HG02870 (cell line): ENCODE measurements around the gene HOXA9.

Experiments
- ATAC-seq: cut with Tn5 transposase; IDR thresholded peaks from one replicate; pipeline ENCODE4 v1.9.1; 2021; ENCODE audit warnings: mild to moderate bottlenecking, moderate library complexity; ENCODE audit not compliant: unreplicated experiment

The HOXA9 gene

DNA sequence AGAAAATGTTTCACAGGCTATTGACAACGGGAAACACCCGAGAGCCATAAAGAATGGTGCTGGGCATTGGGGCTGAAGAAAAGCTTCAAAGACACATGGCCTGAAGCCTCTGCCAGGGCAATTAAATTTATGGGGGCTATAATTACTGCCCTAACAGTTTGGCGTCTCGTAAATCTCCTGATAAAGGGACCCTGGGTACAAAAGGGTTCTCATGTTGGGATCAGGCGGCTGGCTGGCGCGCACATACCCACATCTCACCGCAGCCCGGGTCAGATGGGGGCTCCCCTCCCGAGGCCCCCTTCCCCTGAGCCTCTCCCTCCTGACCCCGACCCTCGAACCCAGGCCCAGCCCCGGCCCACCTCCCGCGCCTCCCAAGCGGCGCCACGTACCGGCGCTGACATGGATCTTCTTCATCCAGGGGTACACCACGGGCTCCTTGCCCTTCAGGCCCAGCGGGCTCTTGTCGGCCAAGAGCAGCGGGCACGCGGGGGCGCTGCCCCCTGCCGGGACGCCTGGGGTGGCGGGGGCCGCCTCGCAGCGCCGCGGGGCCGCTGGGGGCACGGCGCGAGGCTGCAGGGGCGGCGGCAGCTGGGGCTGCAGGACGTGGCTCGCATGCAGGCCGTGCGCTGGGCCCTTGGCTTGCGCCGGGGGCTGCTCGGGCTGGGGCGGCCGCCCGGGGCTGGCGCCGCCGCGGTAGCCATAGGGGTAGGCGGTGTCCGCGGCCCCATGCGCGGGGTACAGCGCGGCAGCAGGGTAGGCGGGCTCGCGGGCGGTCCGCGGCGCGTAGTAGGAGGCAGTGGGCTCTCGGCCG is 35.4 kb downstream of the HOXA9 start:
- ATAC-seq, result no peak

- ATAC-seq, result no peak
These were observed 36.3 kb downstream of the HOXA9 start for GRCh38 chr7:27128776-27129728.

- ATAC-seq, result no peak
These were observed 37.3 kb downstream of the HOXA9 start for GRCh38 chr7:27128034-27128433.

DNA sequence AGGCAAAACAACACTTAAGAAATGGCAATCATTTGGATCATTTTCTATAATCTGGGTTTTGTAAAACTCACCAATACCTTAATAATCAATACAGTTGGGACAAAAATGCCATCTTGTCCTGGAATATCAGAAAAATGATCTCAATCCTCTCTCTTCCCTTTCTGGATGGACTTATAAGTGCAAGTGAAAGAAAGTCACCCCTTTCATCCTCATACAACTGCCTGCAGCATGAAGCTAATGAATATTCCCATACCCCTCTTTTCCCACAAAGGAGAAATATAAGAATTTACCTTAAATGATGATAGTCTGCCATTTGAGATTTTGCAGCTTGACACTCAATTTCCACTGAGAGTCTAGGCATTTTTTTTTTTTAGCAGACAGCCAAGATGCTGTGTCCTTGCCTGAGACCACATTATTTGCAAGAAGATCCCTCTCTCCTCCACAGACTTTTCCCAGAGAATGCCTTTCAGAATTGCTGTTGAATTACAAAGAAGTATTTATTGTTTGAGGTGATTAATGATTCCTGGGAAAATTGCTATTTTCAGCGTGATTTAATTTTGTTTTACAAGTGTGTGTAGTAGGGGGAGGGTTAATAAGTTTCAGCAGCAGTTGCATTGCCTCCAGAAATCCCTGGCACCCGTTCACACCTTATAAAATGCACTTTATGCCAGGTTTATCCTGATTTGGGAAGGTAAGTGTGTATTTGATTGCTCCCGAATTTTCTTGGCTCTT is 38.6 kb downstream of the HOXA9 start:
- no peak for ATAC-seq

DNA sequence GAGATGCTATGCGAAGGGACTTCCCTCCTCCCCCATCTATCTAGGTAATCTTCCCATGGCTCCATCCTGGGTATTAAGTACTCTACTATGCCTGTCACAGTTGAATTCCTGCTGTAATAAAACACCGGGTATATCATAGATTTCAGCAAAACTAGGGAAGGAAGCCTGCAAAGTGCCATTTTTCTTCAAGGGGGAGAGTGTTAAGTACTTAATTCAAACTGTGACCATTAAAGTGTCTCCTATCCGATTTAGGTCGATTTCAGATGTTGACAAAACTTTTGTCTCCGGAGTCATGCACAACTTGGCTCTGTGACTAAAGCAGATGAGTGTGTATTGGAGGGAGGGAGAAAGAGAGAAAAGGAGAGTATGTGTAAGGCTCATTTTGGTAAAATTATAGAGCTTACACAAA is 39.3 kb downstream of the HOXA9 start:
- ATAC-seq, result no peak

DNA sequence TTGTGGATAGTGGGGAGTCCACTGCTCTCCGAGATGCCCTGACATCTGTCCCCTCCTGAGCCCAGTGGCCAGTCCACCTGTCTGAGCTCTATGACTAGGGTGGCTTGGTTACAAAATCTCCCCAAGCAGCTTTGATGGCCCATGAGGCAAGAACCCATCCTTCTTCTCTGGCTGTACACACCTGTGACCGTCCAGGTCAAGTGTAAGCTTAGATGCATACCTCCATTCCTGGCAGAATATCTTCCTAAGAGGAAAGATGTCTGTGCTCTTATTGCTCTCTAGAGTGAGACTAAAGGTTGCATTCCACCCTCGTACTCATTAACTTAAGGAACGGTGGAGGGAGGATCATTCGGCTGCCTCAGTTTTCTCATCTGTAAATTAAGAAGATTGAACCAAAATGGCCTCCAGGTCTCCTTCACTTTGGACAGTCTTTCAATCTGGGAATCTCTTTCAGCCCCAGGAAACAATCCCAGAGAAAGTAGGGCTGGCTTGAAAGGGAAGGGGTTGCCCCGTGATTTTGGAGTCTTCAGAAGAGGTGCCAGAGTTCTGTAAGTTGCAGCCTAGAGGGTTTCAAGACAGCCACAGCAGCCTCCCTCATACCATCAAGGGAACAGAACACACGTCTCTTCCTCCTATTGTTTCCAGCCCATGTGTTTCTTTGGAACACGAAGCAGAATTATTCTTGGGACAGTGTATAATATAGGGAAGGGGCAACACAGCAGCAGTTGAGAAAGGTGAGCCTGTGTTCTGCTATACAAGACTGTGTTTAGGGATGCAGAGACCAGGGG is 40.2 kb downstream of the HOXA9 start:
- no peak for ATAC-seq

DNA sequence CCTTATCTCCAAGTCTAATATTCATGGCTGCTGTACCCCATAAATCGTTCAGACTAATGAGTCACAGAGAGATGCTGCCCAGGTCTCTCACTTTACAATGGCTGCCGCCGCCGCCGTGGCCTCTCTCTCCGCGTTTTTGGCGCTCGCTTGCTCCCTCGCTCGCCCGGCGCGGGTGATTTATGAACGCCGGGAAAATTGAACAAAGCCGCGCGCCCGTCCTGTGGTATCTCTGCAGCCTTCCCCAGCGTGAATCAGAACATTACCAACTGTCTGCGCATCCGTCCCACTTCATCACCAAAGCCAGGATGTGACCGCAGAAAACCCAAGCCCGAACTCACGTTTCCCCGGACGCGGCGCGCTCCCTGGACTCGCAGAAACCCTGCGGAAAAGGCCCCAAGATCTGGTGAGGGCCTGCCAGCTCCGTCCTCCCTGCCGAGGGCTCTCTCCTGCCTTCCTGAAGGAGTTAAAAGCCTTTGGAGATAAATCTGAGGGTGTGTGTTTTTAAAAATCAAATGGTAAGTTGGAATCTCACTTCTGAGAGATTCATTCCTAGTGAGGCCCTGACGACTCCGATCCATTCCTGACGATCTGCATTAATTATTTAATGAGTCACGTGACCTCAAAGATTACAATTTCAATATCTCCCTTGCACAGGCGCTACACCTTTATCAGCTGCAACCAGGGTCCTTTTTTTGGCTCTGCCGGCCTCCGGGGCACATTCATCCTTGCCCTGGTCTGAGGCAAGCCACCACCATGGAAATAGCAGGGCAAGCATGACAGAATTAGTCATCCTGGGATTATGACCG is 41.0 kb downstream of the HOXA9 start:
- ATAC-seq, result no peak

DNA sequence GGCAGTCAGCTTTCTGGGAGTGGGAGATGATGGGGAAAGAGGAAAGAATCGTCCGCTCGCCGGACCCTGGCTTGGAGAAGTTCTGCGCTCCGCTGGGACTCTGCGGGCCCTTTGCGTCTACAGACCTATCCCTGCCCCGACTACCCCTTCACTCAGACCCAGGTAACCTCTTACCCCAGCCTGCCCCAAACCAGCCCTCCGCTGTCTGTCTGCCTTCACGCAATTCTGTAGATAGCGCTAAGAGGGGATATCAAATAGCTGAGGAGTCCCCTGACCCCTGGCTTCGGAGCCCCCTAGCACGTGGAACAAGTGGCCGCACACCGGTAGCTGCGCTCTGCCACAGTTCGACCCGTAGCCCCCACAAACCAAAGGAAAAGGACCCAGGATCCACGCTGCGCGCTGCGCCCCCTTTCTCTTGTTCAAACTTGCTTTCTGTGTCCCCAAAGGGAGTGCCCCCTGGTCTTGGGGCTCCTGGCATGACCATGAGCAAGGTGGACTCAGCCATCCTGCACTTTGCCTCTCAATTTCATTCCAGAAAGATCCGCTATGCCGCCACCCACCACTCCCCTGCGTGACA is 41.8 kb downstream of the HOXA9 start:
- ATAC-seq, result no peak

DNA sequence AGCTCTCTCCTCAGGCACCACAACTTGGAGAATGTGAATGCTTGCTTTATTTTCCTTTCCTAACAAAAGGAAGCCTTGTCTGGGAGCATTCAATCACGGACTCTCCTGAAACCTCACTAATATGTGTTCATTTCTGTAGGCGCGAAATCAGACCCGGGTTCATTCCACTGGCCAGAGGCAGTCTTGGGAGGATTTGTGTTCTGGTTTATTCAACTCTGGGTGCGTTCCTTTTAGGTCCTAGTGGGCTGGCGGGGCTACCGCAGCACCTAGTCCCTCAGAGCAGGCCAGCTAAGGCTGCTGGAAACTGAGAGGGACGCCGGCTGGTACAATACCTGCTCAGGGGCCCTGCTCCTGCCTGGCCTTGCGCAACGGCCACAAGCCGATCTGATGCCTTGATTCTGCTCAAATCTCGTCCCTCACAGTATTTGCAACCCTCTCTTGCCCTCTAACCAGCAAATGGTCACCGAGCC is 42.3 kb downstream of the HOXA9 start:
- ATAC-seq, result no peak

GRCh38 chr7:27122077-27122910 is 43.0 kb downstream of the HOXA9 start:
- no peak for ATAC-seq

DNA sequence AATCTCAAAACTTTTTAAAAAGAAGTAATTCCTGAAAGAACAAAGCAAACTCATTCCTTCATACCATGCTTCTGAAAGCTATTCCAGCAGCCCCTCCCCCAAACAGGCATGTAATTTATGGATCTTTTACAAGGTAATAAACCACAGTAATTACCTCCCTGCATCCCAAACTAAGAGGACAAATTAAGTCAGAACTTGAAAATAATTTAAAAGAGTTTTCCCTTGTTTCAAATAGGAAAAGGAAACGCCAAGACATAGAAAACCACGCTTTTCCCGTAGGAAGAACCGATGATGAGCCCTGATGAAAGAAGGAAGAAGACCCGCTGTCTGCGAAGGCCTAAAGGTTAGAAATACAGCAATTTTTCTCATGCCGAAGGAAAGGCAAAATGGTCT is 43.7 kb downstream of the HOXA9 start:
- ATAC-seq, result no peak

- ATAC-seq, result no peak
These were observed 45.9 kb downstream of the HOXA9 start for GRCh38 chr7:27119412-27119911.

GRCh38 chr7:27118580-27118979 is 46.8 kb downstream of the HOXA9 start:
- no peak for ATAC-seq

GRCh38 chr7:27117887-27118491 is 47.3 kb downstream of the HOXA9 start:
- ATAC-seq, result no peak

GRCh38 chr7:27116962-27117886 is 48.1 kb downstream of the HOXA9 start:
- ATAC-seq, result no peak
